HEK293 (cell line): ENCODE results near the gene OR52E2.

Experiments used
- CTCF ChIA-PET: fragments of 350-600 bp; formaldehyde crosslinking; extraction: SDS; loops from one replicate; lab custom pipeline; 2021; ENCODE audit warnings: antibody characterized with exemption; lab: Yijun Ruan, JAX
- POLR2A ChIA-PET: fragments of 300-600 bp; formaldehyde crosslinking; extraction: SDS; loops from one replicate; lab custom pipeline; 2020; ENCODE audit warnings: antibody characterized with exemption, inconsistent platforms; lab: Yijun Ruan, JAX
- H3K27ac ChIP-seq: fragments of 200-500 bp; sonication (Bioruptor generic); 2 replicates; pipeline ENCODE4 v1.5.1; 2014; ENCODE audit warnings: low read depth, low read length, control low read depth, inconsistent platforms; ENCODE audit errors: extremely low read depth
- H3K36me3 ChIP-seq, 2 experiments: fragments of 200-500 bp in 1 of 2; sonication (Bioruptor generic) in 1 of 2; 1 replicate in 1 of 2; 2 replicates in 1 of 2; pipeline ENCODE4 v1.5.1; 2014 to 2017; ENCODE audit warnings: inconsistent platforms in 2 of 2, low read length in 2 of 2; ENCODE audit not compliant: control insufficient read depth in 2 of 2, insufficient read depth in 1 of 2
- H3K4me1 ChIP-seq: fragments of 200-500 bp; sonication (Bioruptor generic); 2 replicates; pipeline ENCODE4 v1.5.1; 2014; ENCODE audit warnings: mild to moderate bottlenecking, low read length, inconsistent platforms; ENCODE audit not compliant: control insufficient read depth, insufficient read depth
- H3K4me3 ChIP-seq: 2 replicates; pipeline ENCODE4 v1.5.1; 2011; ENCODE audit warnings: low read depth, mild to moderate bottlenecking, control low read depth, low read length, moderate library complexity
- H3K9me3 ChIP-seq: fragments of 200-500 bp; sonication (Bioruptor generic); 2 replicates; pipeline ENCODE4 v1.5.1; 2014; ENCODE audit warnings: low read depth, low read length, inconsistent platforms; ENCODE audit not compliant: control insufficient read depth, insufficient read depth
- FEZF1 ChIP-seq: fragments of 450-650 bp; formaldehyde crosslinking; IDR thresholded peaks from 2 replicates; pipeline ENCODE4 v1.5.1; 2016; ENCODE audit warnings: missing biosample characterization, missing genetic modification characterization
- GFI1B ChIP-seq: fragments of 450-650 bp; formaldehyde crosslinking; IDR thresholded peaks from 2 replicates; pipeline ENCODE4 v1.5.1; 2016; ENCODE audit warnings: missing biosample characterization, missing genetic modification characterization
- KLF8 ChIP-seq: fragments of 450-650 bp; formaldehyde crosslinking; IDR thresholded peaks from 2 replicates; pipeline ENCODE4 v1.5.1; 2016; ENCODE audit warnings: missing biosample characterization, missing genetic modification characterization
- YY1 ChIP-seq: fragments of 450-650 bp; formaldehyde crosslinking; IDR thresholded peaks from 2 replicates; pipeline ENCODE4 v1.5.1; 2018; ENCODE audit warnings: missing biosample characterization, missing genetic modification characterization
- ZNF112 ChIP-seq: fragments of 450-650 bp; formaldehyde crosslinking; IDR thresholded peaks from 2 replicates; pipeline ENCODE4 v1.5.0; 2017; ENCODE audit warnings: missing biosample characterization, missing genetic modification characterization
- ZNF133 ChIP-seq: fragments of 450-650 bp; formaldehyde crosslinking; IDR thresholded peaks from 2 replicates; pipeline ENCODE4 v1.5.1; 2016; ENCODE audit warnings: missing biosample characterization, missing genetic modification characterization
- ZNF140 ChIP-seq: fragments of 450-650 bp; formaldehyde crosslinking; IDR thresholded peaks from 2 replicates; pipeline ENCODE4 v1.5.1; 2016; ENCODE audit warnings: missing biosample characterization, missing genetic modification characterization
- ZNF16 ChIP-seq: fragments of 450-650 bp; formaldehyde crosslinking; IDR thresholded peaks from 2 replicates; pipeline ENCODE4 v1.5.1; 2016; ENCODE audit warnings: low read depth, missing biosample characterization, missing genetic modification characterization
- ZNF223 ChIP-seq: fragments of 450-650 bp; formaldehyde crosslinking; IDR thresholded peaks from 2 replicates; pipeline ENCODE4 v1.5.1; 2016; ENCODE audit warnings: missing biosample characterization, missing genetic modification characterization
- ZNF24 ChIP-seq: fragments of 450-650 bp; formaldehyde crosslinking; IDR thresholded peaks from 2 replicates; pipeline ENCODE4 v1.5.1; 2016; ENCODE audit warnings: missing biosample characterization, missing genetic modification characterization
- ZNF274 ChIP-seq, 2 experiments: fragments of 200-500 bp in 1 of 2; fragments of 450-650 bp in 1 of 2; sonication (Bioruptor generic) in 1 of 2; formaldehyde crosslinking in 1 of 2; IDR thresholded peaks; 2 replicates each; pipeline versions ENCODE4 v1.5.1 to v1.6.1; 2014 to 2016; ENCODE audit warnings: borderline replicate concordance in 1 of 2, inconsistent platforms in 1 of 2, low read length in 1 of 2, missing biosample characterization in 1 of 2, missing genetic modification characterization in 1 of 2
- ZNF311 ChIP-seq: fragments of 450-650 bp; formaldehyde crosslinking; IDR thresholded peaks from 2 replicates; pipeline ENCODE4 v1.5.1; 2017; ENCODE audit warnings: missing biosample characterization, missing genetic modification characterization, borderline replicate concordance
- ZNF37A ChIP-seq: fragments of 450-650 bp; IDR thresholded peaks from 2 replicates; pipeline ENCODE4 v1.5.1; 2018; ENCODE audit warnings: missing biosample characterization, missing genetic modification characterization
- ZNF398 ChIP-seq: fragments of 450-650 bp; formaldehyde crosslinking; IDR thresholded peaks from 2 replicates; pipeline ENCODE4 v1.5.1; 2017; ENCODE audit warnings: missing biosample characterization, missing genetic modification characterization
- ZNF548 ChIP-seq: fragments of 450-650 bp; formaldehyde crosslinking; IDR thresholded peaks from 2 replicates; pipeline ENCODE4 v1.5.1; 2016; ENCODE audit warnings: missing biosample characterization, missing genetic modification characterization
- ZNF549 ChIP-seq: fragments of 450-650 bp; IDR thresholded peaks from 2 replicates; pipeline ENCODE4 v1.5.1; 2018; ENCODE audit warnings: missing biosample characterization, missing genetic modification characterization, mild to moderate bottlenecking, inconsistent platforms, moderate library complexity
- ZNF629 ChIP-seq: fragments of 450-650 bp; formaldehyde crosslinking; IDR thresholded peaks from 2 replicates; pipeline ENCODE4 v1.5.1; 2017; ENCODE audit warnings: missing biosample characterization, missing genetic modification characterization
- ZNF701 ChIP-seq: fragments of 450-650 bp; formaldehyde crosslinking; IDR thresholded peaks from 2 replicates; pipeline ENCODE4 v1.5.1; 2016; ENCODE audit warnings: missing biosample characterization, missing genetic modification characterization

The OR52E2 gene

GRCh38 chr11:5011254-5011653, 48.2 kb downstream of the OR52E2 start:
- H3K36me3 ChIP-seq = no peaks in the 10 kb centered on the region
- no peak for TF ChIP-seq ZNF701 (tag by site-specific recombination)
- TF ChIP-seq ZNF398 (tag by site-specific recombination) = no peak
- no peak for TF ChIP-seq ZNF629 (tag by site-specific recombination)
- no peak for TF ChIP-seq ZNF223 (tag by site-specific recombination)
- no peak for TF ChIP-seq ZNF37A (tag by site-specific recombination)
- no peak for TF ChIP-seq ZNF133 (tag by site-specific recombination)
- TF ChIP-seq ZNF16 (tag by site-specific recombination) = no peak
- no peak for TF ChIP-seq ZNF548
- TF ChIP-seq ZNF274 (IDR thresholded peaks at IDR 0.05; ENCODE audit: low read length) = no peak
- no peak for TF ChIP-seq ZNF274 (tag by site-specific recombination; IDR thresholded peaks at IDR 0.05; ENCODE audit: borderline replicate concordance)
- TF ChIP-seq ZNF24 (tag by site-specific recombination) = no peak
- no peak for TF ChIP-seq ZNF311 (tag by site-specific recombination)
- TF ChIP-seq GFI1B = no peak
- TF ChIP-seq FEZF1 = no peak
- TF ChIP-seq ZNF112 = no peak
- no peak for TF ChIP-seq KLF8 (tag by site-specific recombination)
- no peak for TF ChIP-seq ZNF140 (tag by site-specific recombination)
- TF ChIP-seq YY1 = no peak
- TF ChIP-seq ZNF549 (tag by site-specific recombination) = no peak
- no peaks in the 10 kb centered on the region for H3K9me3 ChIP-seq
- no peaks in the 10 kb centered on the region for H3K4me1 ChIP-seq
- ChIA-PET CTCF (no interaction called here), POLR2A (no interaction called here)
- no peak overlapping the region for H3K4me3 ChIP-seq
- no peak overlapping the region for H3K27ac ChIP-seq
